Activated CD8-positive, alpha-beta T cell treated with anti-CD3 and anti-CD28 coated beads for 36 hours (primary cell): ENCODE data around the gene EIF2S3. TPM values are rescaled to one million over a fixed set of nuclear protein-coding genes. Genes with fewer than 3 reads are reported as not detected.

Experiments used
- ATAC-seq: fragments of 200-7000 bp; cut with Tn5 transposase; one replicate; pipeline ENCODE4 v1.10.0; 2021; ENCODE audit warnings: mild to moderate bottlenecking, moderate library complexity
- CTCF ChIA-PET: fragments of 350-600 bp; sonication (Branson Sonifier 250); formaldehyde crosslinking; loops from one replicate; lab custom pipeline; 2021; ENCODE audit warnings: antibody characterized with exemption; lab: Charles Lee
- POLR2A ChIA-PET: fragments of 350-600 bp; sonication (Branson Sonifier 250); formaldehyde crosslinking; loops from one replicate; lab custom pipeline; 2021; ENCODE audit warnings: antibody characterized with exemption; lab: Charles Lee
- DNase-seq: peaks from one replicate; pipeline ENCODE4 v3.0.0-alpha.2; 2020
- H3K27ac Mint-ChIP-seq: one replicate; pipeline ENCODE4 v1.8.0; 2021; ENCODE audit warnings: mild to moderate bottlenecking, mixed read lengths
- H3K27me3 Mint-ChIP-seq: one replicate; pipeline ENCODE4 v1.8.0; 2021; ENCODE audit warnings: mixed read lengths
- H3K36me3 Mint-ChIP-seq: one replicate; pipeline ENCODE4 v1.8.0; 2021; ENCODE audit warnings: low read depth, mixed read lengths
- H3K4me1 Mint-ChIP-seq: one replicate; pipeline ENCODE4 v1.8.0; 2021; ENCODE audit warnings: low read depth, mixed read lengths
- H3K4me3 Mint-ChIP-seq: one replicate; pipeline ENCODE4 v1.8.0; 2021; ENCODE audit warnings: mild to moderate bottlenecking, moderate library complexity, mixed read lengths
- H3K9me3 Mint-ChIP-seq: one replicate; pipeline ENCODE4 v1.8.0; 2021; ENCODE audit warnings: mixed read lengths
- intact Hi-C: fragments of 100-400 bp; cut with micrococcal nuclease; formaldehyde crosslinking; loops from one replicate; pipeline ENCODE4 v1.10.0; 2022
- total RNA-seq, 2 experiments: library from RNA; stranded (reverse); gene quantifications; one replicate each; pipeline ENCODE4 v1.2.3, GENCODE V29; 2021
- TF ChIP-seq, protein P1 (sequence below): fragments of 200-600 bp; IDR thresholded peaks from one replicate; pipeline ENCODE4 v1.8.0; 2022; ENCODE audit warnings: antibody characterized with exemption, mild to moderate bottlenecking

EIF2S3 gene
- total RNA-seq, 2 experiments from 2014 or later: 350 to 366 TPM

- intact Hi-C loops: loop anchor here (10.0 kb wide), 1 partner anchor 122 kb away; the partner anchor contains the start of genes APOO and CXorf58
- H3K36me3 Mint-ChIP-seq: peaks cover 9% of the 10 kb centered on the region
- no peak for DNase-seq
- peak overlapping the region; percentile 78 for H3K4me3 Mint-ChIP-seq
- no peak for ATAC-seq
- ChIA-PET CTCF (interaction anchor here (0.9 to 4.4 kb wide), 5 partner anchors 14 to 125 kb away, joined by 3 to 33 read pairs (median 5); partner anchors contain the start of gene EIF2S3), POLR2A (interaction anchor here (1.1 to 2.7 kb wide), 4 partner anchors 14 to 124 kb away, joined by 3 to 20 read pairs (median 6); partner anchors contain the start of gene EIF2S3)
- H3K27ac Mint-ChIP-seq: peak overlapping the region; percentile 94
- H3K4me1 Mint-ChIP-seq: peaks cover 9% of the 10 kb centered on the region
- TF ChIP-seq, protein P1, sequence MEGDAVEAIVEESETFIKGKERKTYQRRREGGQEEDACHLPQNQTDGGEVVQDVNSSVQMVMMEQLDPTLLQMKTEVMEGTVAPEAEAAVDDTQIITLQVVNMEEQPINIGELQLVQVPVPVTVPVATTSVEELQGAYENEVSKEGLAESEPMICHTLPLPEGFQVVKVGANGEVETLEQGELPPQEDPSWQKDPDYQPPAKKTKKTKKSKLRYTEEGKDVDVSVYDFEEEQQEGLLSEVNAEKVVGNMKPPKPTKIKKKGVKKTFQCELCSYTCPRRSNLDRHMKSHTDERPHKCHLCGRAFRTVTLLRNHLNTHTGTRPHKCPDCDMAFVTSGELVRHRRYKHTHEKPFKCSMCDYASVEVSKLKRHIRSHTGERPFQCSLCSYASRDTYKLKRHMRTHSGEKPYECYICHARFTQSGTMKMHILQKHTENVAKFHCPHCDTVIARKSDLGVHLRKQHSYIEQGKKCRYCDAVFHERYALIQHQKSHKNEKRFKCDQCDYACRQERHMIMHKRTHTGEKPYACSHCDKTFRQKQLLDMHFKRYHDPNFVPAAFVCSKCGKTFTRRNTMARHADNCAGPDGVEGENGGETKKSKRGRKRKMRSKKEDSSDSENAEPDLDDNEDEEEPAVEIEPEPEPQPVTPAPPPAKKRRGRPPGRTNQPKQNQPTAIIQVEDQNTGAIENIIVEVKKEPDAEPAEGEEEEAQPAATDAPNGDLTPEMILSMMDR: no peak
- no peaks in the 10 kb centered on the region for H3K27me3 Mint-ChIP-seq
- no peaks in the 10 kb centered on the region for H3K9me3 Mint-ChIP-seq
Observed at GRCh38 chrX:24026432-24026831, 28.3 kb upstream of the EIF2S3 start.

DNA sequence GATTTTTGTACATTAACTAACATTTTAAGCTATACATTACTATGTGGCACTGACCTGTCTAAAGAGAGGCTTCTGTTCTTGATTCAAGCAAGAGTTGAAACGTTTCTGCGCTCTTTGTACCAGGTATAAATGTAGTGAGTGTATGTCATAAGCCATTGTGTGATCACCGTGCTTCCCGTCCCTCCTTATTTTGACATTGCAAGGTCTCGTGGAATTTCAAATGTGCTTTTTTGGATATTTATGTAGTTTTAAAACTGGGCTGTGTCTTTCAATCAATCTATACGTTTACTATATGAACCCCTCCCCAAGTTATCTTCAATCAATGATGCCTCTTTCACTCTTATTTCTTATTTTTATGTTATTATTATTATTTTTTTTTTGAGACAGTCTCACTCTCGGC, 27.7 kb upstream of the EIF2S3 start, which contains the start of gene KLHL15:
TSS of gene KLHL15 (minus strand) at position 101 of the 400 bp plus-strand sequence. CDS start 20,493 bp downstream, outside the sequence.
- intact Hi-C loops: loop anchor here (10.0 kb wide), 1 partner anchor 122 kb away; the partner anchor contains the start of genes APOO and CXorf58
- peaks cover 5% of the 10 kb centered on the region for H3K36me3 Mint-ChIP-seq
- ATAC-seq: no peak
- no peak for DNase-seq
- peaks cover 4% of the 10 kb centered on the region for H3K4me1 Mint-ChIP-seq
- peak within 1 kb of the TSS; percentile 78 for H3K4me3 Mint-ChIP-seq
- no peaks in the 10 kb centered on the region for H3K27me3 Mint-ChIP-seq
- TF ChIP-seq, protein P1: no peak
- CTCF ChIA-PET: interaction anchor here (1.5 to 4.4 kb wide), 3 partner anchors 13 to 126 kb away, joined by 4 to 33 read pairs (median 7); partner anchors contain the start of gene EIF2S3
- POLR2A ChIA-PET: interaction anchor here (1.1 to 2.7 kb wide), 3 partner anchors 15 to 74 kb away, joined by 3 to 20 read pairs (median 9); partner anchors contain the start of gene EIF2S3
- no peaks in the 10 kb centered on the region for H3K9me3 Mint-ChIP-seq
- H3K27ac Mint-ChIP-seq: peak within 1 kb of the TSS; percentile 94

DNA sequence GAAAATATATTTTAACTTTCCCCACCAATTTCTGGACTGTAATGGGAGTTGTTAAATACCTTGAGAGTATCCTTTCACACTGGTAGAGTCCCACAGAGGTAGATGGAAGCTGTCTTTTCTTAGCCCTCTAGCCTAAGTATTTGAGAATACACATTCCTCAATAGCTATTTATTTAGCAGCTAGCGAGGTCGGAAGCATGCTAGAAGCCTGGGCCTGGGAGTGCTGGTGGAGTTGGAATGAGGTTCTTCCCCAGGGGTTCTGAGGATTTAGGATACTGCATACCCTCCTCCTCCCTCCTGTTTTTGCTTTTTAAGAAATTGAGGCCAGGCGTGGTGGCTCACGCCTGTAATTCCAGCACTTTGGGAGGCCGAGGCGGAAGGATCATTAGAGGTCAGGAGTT, 26.8 kb upstream of the EIF2S3 start:
- peaks cover 4% of the 10 kb centered on the region for H3K36me3 Mint-ChIP-seq
- no peaks in the 10 kb centered on the region for H3K27me3 Mint-ChIP-seq
- H3K4me1 Mint-ChIP-seq: peaks cover 3% of the 10 kb centered on the region
- ATAC-seq: no peak
- H3K4me3 Mint-ChIP-seq: no peak overlapping the region
- H3K27ac Mint-ChIP-seq: no peak overlapping the region
- POLR2A ChIA-PET: interaction anchor here (1.4 kb wide), 1 partner anchor 26 kb away, joined by 4 read pairs; no protein-coding TSS in a partner anchor
- TF ChIP-seq, protein P1: no peak
- intact Hi-C loops: loop anchor here (10.0 kb wide), 1 partner anchor 123 kb away; the partner anchor contains the start of genes APOO and CXorf58
- no peaks in the 10 kb centered on the region for H3K9me3 Mint-ChIP-seq
- no peak for DNase-seq
- CTCF ChIA-PET: interaction anchor here (4.4 kb wide), 1 partner anchor 26 kb away, joined by 33 read pairs; the partner anchor contains the start of gene EIF2S3

- TF ChIP-seq, protein P1: no peak
- Mint-ChIP-seq H3K4me1 (peaks cover 1% of the 10 kb centered on the region), H3K27ac (no peak overlapping the region), H3K9me3 (no peaks in the 10 kb centered on the region), H3K36me3 (no peaks in the 10 kb centered on the region), H3K27me3 (no peaks in the 10 kb centered on the region), H3K4me3 (no peak overlapping the region)
- no peak for ATAC-seq
- intact Hi-C loops: no loop called here
- CTCF ChIA-PET: interaction anchor here (1.2 kb wide), 1 partner anchor 24 kb away, joined by 3 read pairs; no protein-coding TSS in a partner anchor
- POLR2A ChIA-PET: no interaction called here
- DNase-seq: no peak
Observed at GRCh38 chrX:24030597-24030996, 24.2 kb upstream of the EIF2S3 start.

- no peaks in the 10 kb centered on the region for H3K9me3 Mint-ChIP-seq
- ATAC-seq: no peak
- ChIA-PET POLR2A (no interaction called here), CTCF (no interaction called here)
- H3K36me3 Mint-ChIP-seq: no peaks in the 10 kb centered on the region
- TF ChIP-seq, protein P1: no peak
- intact Hi-C loops: no loop called here
- no peak overlapping the region for H3K27ac Mint-ChIP-seq
- no peak overlapping the region for H3K4me3 Mint-ChIP-seq
- no peaks in the 10 kb centered on the region for H3K4me1 Mint-ChIP-seq
- no peak for DNase-seq
- H3K27me3 Mint-ChIP-seq: no peaks in the 10 kb centered on the region
Observed at GRCh38 chrX:24034485-24034884, 20.3 kb upstream of the EIF2S3 start.
